Measurements from ENCODE around the gene MTCL1.

MTCL1 gene

GRCh38 chr18:8686611-8687010 lies 18.7 kb upstream of the MTCL1 start:
- no peaks in the 10 kb centered on the region for H3K79me2 ChIP-seq (ENCODE audit: insufficient read depth, low read length)
- H3K4me3 ChIP-seq (ENCODE audit: low read depth in 1 of 2, low read length in 2 of 2) = no peak overlapping the region
- H4K20me1 ChIP-seq (ENCODE audit: insufficient read depth, low read length) = no peaks in the 10 kb centered on the region
- no peak overlapping the region for H2AFZ ChIP-seq (ENCODE audit: low read depth, low read length)
- no peak overlapping the region for H3K27ac ChIP-seq (ENCODE audit: low read length)
- H3K9ac ChIP-seq (ENCODE audit: low read depth, low read length) = no peak overlapping the region
- TF ChIP-seq EZH2 (IDR thresholded peaks at IDR 0.05; ENCODE audit: borderline replicate concordance, low read depth, low read length, severe bottlenecking) (no peak), CTCF (IDR thresholded peaks at IDR 0.05; ENCODE audit: borderline replicate concordance, extremely low read depth, low read length, poor library complexity, severe bottlenecking) (no peak)
- H3K9me3 ChIP-seq (ENCODE audit: insufficient read depth, low read length, severe bottlenecking) = no peaks in the 10 kb centered on the region
- DNase-seq (no peak), ATAC-seq (ENCODE audit: insufficient read depth, low read depth) (no peak)
- peaks cover 4% of the 10 kb centered on the region for H3K27me3 ChIP-seq (ENCODE audit: insufficient read depth, low read length, poor library complexity)
- H3K36me3 ChIP-seq (ENCODE audit: insufficient read depth, low read length) = no peaks in the 10 kb centered on the region
- H3K4me1 ChIP-seq (ENCODE audit: insufficient read depth, low read length) = no peaks in the 10 kb centered on the region
- H3K4me2 ChIP-seq (ENCODE audit: insufficient read depth, low read length) = no peak overlapping the region

- Histone ChIP-seq H3K79me2 (ENCODE audit: insufficient read depth, low read length) (no peaks in the 10 kb centered on the region), H3K4me2 (ENCODE audit: insufficient read depth, low read length) (no peak overlapping the region), H2AFZ (ENCODE audit: low read depth, low read length) (no peak overlapping the region), H3K27me3 (ENCODE audit: insufficient read depth, low read length, poor library complexity) (peaks cover 4% of the 10 kb centered on the region), H3K9me3 (ENCODE audit: insufficient read depth, low read length, severe bottlenecking) (no peaks in the 10 kb centered on the region), H3K4me3 (ENCODE audit: low read depth in 1 of 2, low read length in 2 of 2) (no peak overlapping the region), H3K9ac (ENCODE audit: low read depth, low read length) (no peak overlapping the region), H4K20me1 (ENCODE audit: insufficient read depth, low read length) (no peaks in the 10 kb centered on the region), H3K4me1 (ENCODE audit: insufficient read depth, low read length) (no peaks in the 10 kb centered on the region), H3K27ac (ENCODE audit: low read length) (no peak overlapping the region), H3K36me3 (ENCODE audit: insufficient read depth, low read length) (no peaks in the 10 kb centered on the region)
- TF ChIP-seq CTCF (IDR thresholded peaks at IDR 0.05; ENCODE audit: borderline replicate concordance, extremely low read depth, low read length, poor library complexity, severe bottlenecking) (no peak), EZH2 (IDR thresholded peaks at IDR 0.05; ENCODE audit: borderline replicate concordance, low read depth, low read length, severe bottlenecking) (no peak)
- DNase-seq (no peak), ATAC-seq (ENCODE audit: insufficient read depth, low read depth) (no peak)
Measured at GRCh38 chr18:8688216-8688800, 17.0 kb upstream of the MTCL1 start.

- Histone ChIP-seq H2AFZ (ENCODE audit: low read depth, low read length) (no peak overlapping the region), H3K4me2 (ENCODE audit: insufficient read depth, low read length) (no peak overlapping the region), H3K4me1 (ENCODE audit: insufficient read depth, low read length) (no peaks in the 10 kb centered on the region), H4K20me1 (ENCODE audit: insufficient read depth, low read length) (no peaks in the 10 kb centered on the region), H3K79me2 (ENCODE audit: insufficient read depth, low read length) (no peaks in the 10 kb centered on the region), H3K4me3 (ENCODE audit: low read depth in 1 of 2, low read length in 2 of 2) (no peak overlapping the region), H3K27me3 (ENCODE audit: insufficient read depth, low read length, poor library complexity) (peaks cover 4% of the 10 kb centered on the region), H3K9ac (ENCODE audit: low read depth, low read length) (no peak overlapping the region), H3K36me3 (ENCODE audit: insufficient read depth, low read length) (no peaks in the 10 kb centered on the region), H3K27ac (ENCODE audit: low read length) (no peak overlapping the region), H3K9me3 (ENCODE audit: insufficient read depth, low read length, severe bottlenecking) (no peaks in the 10 kb centered on the region)
- TF ChIP-seq EZH2 (IDR thresholded peaks at IDR 0.05; ENCODE audit: borderline replicate concordance, low read depth, low read length, severe bottlenecking) (no peak), CTCF (IDR thresholded peaks at IDR 0.05; ENCODE audit: borderline replicate concordance, extremely low read depth, low read length, poor library complexity, severe bottlenecking) (no peak)
- no peak for ATAC-seq (ENCODE audit: insufficient read depth, low read depth)
- no peak for DNase-seq
Measured at GRCh38 chr18:8688816-8689215, 16.5 kb upstream of the MTCL1 start.

- Histone ChIP-seq H2AFZ (ENCODE audit: low read depth, low read length) (no peak overlapping the region), H3K4me3 (ENCODE audit: low read depth in 1 of 2, low read length in 2 of 2) (no peak overlapping the region)
- no peak for ATAC-seq (ENCODE audit: insufficient read depth, low read depth)
Measured at GRCh38 chr18:8689517-8689916, 15.8 kb upstream of the MTCL1 start.

More at GRCh38 chr18:8689517-8689916, 15.8 kb upstream of the MTCL1 start:
- TF ChIP-seq CTCF (IDR thresholded peaks at IDR 0.05; ENCODE audit: borderline replicate concordance, extremely low read depth, low read length, poor library complexity, severe bottlenecking) (no peak), EZH2 (IDR thresholded peaks at IDR 0.05; ENCODE audit: borderline replicate concordance, low read depth, low read length, severe bottlenecking) (no peak)
- Histone ChIP-seq H3K4me1 (ENCODE audit: insufficient read depth, low read length) (no peaks in the 10 kb centered on the region), H3K9me3 (ENCODE audit: insufficient read depth, low read length, severe bottlenecking) (no peaks in the 10 kb centered on the region), H3K4me2 (ENCODE audit: insufficient read depth, low read length) (no peak overlapping the region), H3K27me3 (ENCODE audit: insufficient read depth, low read length, poor library complexity) (peaks cover 4% of the 10 kb centered on the region), H3K9ac (ENCODE audit: low read depth, low read length) (no peak overlapping the region), H3K79me2 (ENCODE audit: insufficient read depth, low read length) (no peaks in the 10 kb centered on the region), H3K27ac (ENCODE audit: low read length) (no peak overlapping the region), H4K20me1 (ENCODE audit: insufficient read depth, low read length) (no peaks in the 10 kb centered on the region), H3K36me3 (ENCODE audit: insufficient read depth, low read length) (no peaks in the 10 kb centered on the region)
- no peak for DNase-seq
